Jurkat, Clone E6-1 (cell line): Measurements from ENCODE around the gene SWSAP1.

Experiments
- DNase-seq: peaks from one replicate; pipeline ENCODE4 v3.0.0-alpha.2; 2011; ENCODE audit warnings: low read depth, low spot score
- H3K4me3 ChIP-seq: 2 replicates; pipeline ENCODE4 v1.5.1; 2011; ENCODE audit warnings: mild to moderate bottlenecking, low read length, control low read depth, moderate library complexity

SWSAP1 gene

GRCh38 chr19:11423791-11424181, 49.3 kb downstream of the SWSAP1 start:
- DNase-seq = no peak
- no peak overlapping the region for H3K4me3 ChIP-seq
